LoVo (cell line): Measurements from ENCODE around the gene CCT2.
"Not testable (repeated sequence)": the region's sequence is repeated elsewhere in the genome, so short reads cannot be mapped to it uniquely, and the experiment has no call there.

ENCODE experiments used
- DNase-seq: peaks from one replicate; pipeline ENCODE4 v3.0.0-alpha.2; 2016; ENCODE audit warnings: low spot score

CCT2 gene

GRCh38 chr12:69589082-69589481, 3.8 kb downstream of the CCT2 start:
- no peak for DNase-seq

DNA sequence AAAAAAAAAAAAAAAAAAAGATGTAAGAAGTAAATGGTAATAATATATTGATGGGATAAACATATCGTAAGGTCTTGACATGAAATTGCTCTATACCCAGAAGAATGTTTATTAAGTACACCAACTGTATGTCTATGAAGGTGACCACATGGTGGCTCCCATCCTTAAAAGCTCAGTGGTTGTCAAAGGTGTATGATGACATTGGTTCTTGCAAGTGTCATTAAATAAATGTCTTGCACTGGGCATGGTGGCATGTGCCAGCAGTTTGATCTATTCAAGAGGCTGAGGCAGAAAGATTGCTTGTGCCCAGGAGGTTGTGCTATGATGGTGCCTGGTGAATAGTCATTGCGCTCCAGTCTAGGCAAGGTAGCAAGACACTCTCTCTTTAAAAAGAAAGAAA, 10.4 kb downstream of the CCT2 start:
- no peak for DNase-seq

GRCh38 chr12:69598174-69598753, 13.0 kb downstream of the CCT2 start:
- no peak for DNase-seq

- no peak for DNase-seq
Measured at GRCh38 chr12:69600804-69601203, 15.5 kb downstream of the CCT2 start.

- no peak for DNase-seq
Measured at GRCh38 chr12:69601962-69602685, 16.9 kb downstream of the CCT2 start.

GRCh38 chr12:69602954-69603353, 17.7 kb downstream of the CCT2 start:
- DNase-seq: no peak

- DNase-seq: not testable (repeated sequence)
Measured at GRCh38 chr12:69603556-69603955, 18.3 kb downstream of the CCT2 start.

DNA sequence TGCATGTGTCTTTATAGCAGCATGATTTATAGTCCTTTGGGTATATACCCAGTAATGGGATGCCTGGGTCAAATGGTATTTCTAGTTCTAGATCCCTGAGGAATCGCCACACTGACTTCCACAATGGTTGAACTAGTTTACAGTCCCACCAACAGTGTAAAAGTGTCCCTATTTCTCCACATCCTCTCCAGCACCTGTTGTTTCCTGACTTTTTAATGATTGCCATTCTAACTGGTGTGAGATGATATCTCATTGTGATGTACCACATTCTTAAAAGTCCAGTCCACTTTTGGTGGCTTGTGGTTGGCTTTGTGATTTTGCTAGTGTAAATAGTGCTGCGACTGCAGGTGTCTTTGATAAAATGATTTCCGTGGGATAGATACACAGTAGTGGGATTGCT, 19.0 kb downstream of the CCT2 start:
- not testable (repeated sequence) for DNase-seq

DNA sequence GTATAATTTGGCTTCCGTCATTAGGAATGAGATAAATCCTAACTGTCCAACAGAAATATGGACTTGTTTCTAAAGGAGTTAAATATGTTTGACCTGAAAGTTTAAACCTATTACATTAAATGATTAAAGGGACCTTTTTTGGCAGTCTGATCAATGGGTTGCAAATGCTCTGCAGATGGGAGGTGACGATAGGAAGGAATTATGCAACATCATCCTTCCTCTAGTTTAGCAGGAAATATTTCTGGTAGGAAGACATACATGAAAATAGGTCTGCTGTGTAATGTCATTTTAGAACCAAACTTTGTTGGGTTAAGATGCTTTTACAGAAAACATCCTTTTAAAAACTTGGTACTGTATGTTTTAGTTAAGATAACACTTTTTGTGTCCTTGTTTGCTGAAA, 22.9 kb downstream of the CCT2 start:
- DNase-seq: no peak

DNA sequence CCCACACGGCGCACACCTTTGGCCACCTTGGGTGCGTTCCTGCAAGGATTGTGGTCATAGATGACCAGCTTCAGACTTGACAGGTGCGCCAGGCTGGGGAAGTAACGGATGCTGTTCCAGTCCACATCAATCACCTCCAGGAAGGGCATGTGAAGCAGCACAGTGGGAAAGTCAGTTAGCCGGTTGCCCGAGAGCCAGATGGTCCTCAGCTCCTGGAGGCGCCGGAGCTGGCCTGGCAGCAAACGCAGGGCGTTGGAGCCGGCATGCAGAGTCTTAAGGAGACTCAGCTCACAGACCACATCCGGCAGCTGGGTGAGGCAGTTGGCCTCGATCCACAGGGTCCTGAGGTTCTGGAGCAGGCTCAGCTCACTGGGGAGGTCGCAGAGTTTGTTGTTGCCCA, 24.9 kb downstream of the CCT2 start:
- DNase-seq: no peak

DNA sequence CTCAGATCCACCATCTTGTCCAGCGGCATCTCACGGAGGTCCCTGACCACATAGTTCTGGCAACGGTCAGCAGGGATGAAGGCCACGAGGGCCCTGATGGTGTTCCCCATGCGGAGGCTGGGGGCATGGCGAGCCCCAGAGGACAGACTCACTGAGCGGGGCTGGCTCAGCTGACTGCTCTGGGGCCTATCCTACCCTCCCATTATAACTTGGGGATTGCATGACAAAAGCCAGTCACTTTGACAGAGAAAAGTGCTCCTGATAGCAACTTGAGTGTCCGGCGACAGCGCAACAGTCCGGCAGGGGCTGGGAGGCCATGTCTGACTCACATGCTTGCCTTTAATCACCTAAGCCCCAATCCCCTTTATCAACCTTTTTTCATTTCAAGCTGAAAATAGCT, 25.5 kb downstream of the CCT2 start, which contains the start of gene LRRC10:
Gene LRRC10, minus strand, starts transcription at position 179 of the 400 bp plus-strand sequence. Its CDS starts 69 bp downstream, at position 110.
- no peak for DNase-seq

DNA sequence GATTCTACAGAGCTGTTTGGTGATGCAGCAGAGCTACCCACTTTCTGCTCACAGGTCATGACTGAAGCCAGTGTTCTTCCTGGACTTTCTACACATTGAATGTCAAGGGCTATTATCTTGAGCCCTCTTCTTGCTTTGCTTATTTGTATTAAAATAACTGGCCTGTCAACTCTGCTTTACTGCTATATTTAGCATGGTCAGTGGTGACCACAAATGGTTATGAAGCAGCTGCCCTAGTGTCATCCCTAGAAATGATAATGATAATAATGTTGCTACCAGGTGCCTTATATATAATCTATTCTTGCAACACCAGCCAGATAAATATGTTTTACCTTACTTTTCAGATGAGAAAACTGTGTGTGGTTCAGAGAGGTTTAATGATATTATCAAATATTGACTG, 28.1 kb downstream of the CCT2 start:
- DNase-seq: no peak

- no peak for DNase-seq
Measured at GRCh38 chr12:69616025-69616424, 30.8 kb downstream of the CCT2 start.

GRCh38 chr12:69619050-69619449, 33.8 kb downstream of the CCT2 start:
- no peak for DNase-seq

- DNase-seq: no peak
Measured at GRCh38 chr12:69620077-69620476, 34.8 kb downstream of the CCT2 start.

DNA sequence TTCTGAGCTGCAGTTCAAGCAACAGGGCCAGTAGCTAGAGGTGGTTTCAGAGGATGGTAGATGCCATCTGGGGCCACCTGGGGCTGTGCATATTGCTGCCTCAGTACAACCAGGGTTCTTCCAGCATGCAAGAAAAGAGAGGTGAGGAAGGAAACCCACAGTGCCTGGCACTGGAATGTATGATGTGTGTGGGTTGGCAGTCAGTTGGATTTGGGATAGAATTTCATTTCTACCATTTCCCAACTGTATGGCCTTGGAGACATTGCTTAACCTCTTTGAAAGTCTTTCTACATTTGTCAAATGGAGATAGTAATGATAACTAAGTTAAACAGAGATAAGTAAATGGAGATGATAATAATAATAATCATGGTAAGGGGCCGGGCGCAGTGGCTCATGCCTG, 35.7 kb downstream of the CCT2 start:
- no peak for DNase-seq

DNA sequence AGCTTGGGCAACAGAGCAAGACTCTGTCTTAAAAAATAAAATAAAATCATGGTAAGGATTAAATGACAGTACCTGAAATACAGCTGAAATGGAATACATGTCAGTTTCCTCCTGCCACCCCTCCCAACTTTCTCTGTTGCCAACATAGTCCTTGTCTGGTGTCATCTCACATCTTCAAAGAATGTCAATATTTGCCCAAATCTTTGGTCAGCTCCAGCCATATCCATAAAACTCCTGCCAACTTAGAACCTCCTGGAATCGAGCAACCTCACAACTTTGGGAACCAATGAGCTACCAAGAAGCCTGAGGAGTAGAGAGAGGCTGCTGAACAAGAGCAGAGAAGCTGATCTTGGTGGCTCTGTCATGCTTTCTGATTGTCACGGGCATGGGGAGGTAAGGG, 36.3 kb downstream of the CCT2 start:
- no peak for DNase-seq

GRCh38 chr12:69623970-69624369, 38.7 kb downstream of the CCT2 start:
- DNase-seq: no peak

GRCh38 chr12:69627501-69627900, 42.2 kb downstream of the CCT2 start:
- DNase-seq: no peak

- DNase-seq: peak; percentile 23
Measured at GRCh38 chr12:69630191-69630590, 44.9 kb downstream of the CCT2 start.

DNA sequence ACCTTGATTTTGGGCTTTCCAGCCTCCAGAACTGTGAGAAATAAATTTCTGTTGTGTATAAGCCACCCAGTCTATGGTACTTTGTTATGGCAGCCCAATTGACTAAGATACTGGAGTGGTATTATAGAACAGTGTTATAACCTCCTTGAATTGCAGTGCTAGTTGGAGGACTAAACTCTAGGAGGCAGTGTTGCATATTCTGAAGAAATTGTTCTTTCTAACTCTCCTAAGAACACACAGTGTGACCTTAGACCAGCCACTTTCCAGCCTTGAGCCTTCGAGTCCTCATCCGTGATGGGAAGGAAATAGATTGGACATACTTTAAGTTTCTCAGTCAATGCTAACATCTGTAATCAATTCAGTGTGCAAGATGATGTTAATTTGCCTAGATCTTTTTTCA, 47.8 kb downstream of the CCT2 start:
- no peak for DNase-seq

DNA sequence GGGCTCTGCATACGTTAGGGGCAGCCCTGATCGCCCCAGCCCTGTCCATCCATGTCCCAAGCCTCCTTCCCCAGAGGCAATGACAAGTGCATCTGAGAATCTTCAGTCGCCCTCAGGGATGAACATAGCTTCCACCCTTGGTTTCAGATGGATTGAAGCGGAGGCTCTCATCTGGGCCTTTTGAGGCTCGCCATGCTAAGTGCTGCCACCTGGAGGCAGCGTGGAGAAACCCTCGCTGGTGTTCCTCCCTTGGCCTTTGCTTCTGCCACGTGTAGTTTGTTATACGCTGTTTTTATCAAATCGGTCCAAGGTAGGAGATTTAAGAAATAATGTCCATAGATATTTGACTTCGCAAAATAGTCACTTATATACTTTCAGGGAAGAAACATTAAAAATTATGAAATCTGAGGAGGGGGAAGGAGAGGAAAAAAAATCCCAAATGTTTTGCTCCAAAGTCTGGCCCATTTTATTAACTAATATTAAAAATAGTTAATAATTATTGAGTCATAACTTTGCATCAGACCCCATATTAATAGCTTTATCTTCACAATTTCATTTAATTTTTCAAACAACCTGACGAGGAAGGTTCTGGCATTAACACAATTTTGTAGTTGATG, 54.2 kb downstream of the CCT2 start:
- peak; percentile 73 for DNase-seq

- DNase-seq: no peak
Measured at GRCh38 chr12:69641546-69641945, 56.3 kb downstream of the CCT2 start.

GRCh38 chr12:69642531-69642930, 57.3 kb downstream of the CCT2 start:
- no peak for DNase-seq
